ENCODE results near the gene NQO1.

DNA sequence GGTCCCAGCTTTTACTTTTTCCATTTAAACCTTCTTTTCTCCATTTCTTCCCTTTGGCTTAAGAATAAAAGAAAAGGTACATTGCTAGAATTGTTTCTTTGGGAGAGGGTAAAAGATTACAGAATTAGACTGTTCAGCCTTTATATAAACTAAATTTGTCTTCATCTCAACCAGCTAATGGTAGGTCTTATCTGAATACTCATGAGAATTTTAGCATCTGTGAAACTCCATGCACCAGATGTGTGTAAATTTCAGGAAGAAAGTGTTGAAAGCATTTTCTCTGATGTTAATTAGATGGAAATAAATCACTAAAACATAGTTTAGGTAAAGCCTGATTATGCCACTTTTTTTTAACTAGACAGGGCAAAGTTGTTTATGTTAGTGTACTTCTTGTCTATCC is 24.9 kb downstream of the NQO1 start:
- TF ChIP-seq, protein P1, sequence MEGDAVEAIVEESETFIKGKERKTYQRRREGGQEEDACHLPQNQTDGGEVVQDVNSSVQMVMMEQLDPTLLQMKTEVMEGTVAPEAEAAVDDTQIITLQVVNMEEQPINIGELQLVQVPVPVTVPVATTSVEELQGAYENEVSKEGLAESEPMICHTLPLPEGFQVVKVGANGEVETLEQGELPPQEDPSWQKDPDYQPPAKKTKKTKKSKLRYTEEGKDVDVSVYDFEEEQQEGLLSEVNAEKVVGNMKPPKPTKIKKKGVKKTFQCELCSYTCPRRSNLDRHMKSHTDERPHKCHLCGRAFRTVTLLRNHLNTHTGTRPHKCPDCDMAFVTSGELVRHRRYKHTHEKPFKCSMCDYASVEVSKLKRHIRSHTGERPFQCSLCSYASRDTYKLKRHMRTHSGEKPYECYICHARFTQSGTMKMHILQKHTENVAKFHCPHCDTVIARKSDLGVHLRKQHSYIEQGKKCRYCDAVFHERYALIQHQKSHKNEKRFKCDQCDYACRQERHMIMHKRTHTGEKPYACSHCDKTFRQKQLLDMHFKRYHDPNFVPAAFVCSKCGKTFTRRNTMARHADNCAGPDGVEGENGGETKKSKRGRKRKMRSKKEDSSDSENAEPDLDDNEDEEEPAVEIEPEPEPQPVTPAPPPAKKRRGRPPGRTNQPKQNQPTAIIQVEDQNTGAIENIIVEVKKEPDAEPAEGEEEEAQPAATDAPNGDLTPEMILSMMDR (IDR thresholded peaks at IDR 0.05), result no peak
- TF ChIP-seq POLR2A (IDR thresholded peaks at IDR 0.05), result no peak

Measured in uterus (tissue), 2 donors.